Measurements from ENCODE around the gene ADNP2.
"Not testable (repeated sequence)": the region's sequence is repeated elsewhere in the genome, so short reads cannot be mapped to it uniquely, and the experiment has no call there.

The ADNP2 gene

DNA sequence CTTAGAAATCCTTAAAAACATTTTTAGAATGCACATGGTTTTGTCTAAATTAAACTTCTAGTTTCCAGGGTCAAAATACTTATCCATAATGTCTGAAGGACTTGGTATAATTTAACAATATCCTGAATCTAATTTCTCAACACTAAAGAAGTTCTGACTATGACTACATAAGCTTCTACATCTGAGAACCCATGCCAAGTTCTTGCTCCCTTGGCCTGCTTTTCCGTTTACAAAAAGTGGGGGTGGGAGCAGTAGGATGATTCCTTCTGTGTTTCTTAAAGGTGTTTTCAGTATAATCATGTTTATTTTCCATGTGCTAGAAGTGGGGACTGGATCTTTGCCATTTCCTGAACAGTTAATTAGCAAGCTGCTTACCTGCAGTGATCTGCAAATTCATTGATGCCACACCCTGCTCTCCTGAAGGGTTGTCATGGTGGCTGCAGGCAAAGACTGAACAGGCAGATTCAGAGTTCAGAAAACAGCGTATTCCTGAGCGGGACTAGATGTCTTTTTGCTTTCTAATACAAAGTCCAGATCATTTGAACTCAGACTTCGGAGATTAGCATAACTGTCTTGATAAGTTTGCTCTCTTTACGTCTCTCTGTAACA is 36.2 kb downstream of the ADNP2 start:
- DNase-seq, result no peak

DNA sequence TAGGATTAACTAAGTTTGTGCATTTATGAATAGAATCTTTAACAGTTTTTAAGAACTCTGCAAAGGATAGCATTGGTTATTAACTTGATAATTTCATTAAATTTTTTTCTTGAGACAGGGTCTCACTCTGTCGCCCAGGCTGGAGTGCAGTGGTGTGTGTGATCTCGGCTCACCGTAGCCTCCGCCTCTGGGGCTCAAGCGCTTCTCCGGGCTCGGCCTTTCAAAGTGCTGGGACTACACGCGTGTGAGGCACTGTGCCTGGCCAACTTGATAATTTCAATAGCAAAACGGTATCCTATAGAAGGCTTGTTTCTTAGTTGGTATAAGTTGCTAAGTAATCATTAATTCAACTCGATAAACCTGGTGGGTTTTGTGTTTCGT is 38.0 kb downstream of the ADNP2 start:
- no peak for DNase-seq

DNA sequence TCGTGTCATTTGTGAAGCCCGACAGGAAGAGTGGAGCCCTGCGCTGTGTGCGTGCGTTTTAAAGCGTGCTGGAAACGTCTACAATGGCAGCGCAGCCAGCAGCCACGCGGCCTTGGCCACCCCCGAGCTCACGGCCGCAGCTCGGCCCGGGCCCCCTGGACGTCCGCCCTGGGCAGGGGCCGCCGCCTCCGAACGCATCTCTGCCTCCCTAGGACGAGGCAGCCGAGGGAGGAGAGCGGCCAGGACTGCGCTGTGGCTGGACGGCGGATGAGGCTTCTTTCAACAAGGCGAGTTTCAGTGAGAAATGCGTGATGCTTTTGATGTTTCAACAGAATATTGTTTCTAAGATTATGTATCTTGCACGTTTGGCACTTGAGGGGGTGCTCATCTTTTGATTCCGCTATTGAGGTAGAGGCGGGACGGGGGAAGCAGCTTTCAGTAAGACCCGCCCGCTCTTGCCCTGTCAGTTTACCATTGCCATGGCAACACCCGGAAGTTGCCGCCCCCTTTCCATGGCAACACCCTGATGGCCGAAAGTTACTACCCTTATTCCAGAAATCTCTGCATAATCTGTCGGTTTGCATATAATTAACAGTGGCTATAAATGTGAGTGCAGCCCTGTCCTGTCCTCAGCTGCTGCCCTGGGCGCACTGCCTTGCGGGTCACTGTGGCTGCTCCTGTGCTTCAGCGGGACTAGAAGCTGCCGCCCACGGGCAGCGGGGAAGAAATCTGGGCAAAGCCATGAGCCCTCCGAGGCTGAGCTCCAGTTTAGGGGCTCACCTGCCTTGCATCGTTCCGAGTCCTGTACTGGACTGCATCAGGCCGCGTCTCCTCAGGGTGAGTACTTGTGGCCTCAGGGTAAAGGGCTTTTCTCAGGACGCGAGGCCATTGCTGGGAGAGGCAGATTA is 38.6 kb downstream of the ADNP2 start:
- peak in 55 of 56 donors; percentile 23 to 93 (median 78) for DNase-seq

DNA sequence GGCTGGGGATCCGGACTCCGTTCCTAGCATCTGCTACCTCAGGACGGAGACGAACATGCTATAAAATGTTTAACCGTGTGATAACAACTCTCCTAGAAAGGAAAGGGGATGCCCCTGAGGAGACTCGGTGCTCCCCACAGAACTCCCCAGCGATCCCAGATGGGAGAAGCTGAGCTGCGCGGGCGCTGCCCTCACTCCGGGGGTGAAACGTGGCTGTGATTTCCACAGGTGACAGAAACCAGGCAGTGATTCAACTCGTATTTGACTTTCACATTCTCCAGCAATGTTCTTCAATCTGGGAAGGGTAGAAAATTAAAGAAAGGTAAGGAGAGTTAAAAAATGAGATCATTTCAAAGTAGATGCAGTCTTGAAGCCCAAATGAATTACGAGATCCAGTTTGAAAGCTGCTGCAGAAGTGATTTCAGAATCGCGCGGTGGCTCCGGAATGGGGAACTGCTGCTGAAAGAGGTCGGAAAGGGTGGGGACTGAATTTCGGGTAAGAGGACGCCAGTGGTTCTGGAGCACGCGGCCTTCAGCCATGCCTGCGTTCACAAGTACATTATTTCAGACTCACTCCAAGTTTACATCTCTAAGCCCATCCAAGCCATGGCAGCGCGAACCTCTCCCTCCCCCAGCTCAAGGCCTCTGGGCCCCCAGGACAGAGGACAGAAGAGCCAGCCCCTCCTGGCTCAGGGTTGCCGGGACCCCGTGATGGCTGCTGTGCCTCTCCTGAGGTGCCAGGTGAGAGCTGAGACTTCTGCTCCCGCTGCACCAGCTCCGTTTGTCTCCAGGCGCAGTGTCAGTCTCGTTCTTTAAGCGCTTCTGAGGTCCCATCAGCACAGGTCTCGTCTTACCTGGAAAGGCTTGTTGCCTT is 39.5 kb downstream of the ADNP2 start:
- DNase-seq, result peak in 11 of 56 donors; percentile 16 to 59 (median 30)

DNA sequence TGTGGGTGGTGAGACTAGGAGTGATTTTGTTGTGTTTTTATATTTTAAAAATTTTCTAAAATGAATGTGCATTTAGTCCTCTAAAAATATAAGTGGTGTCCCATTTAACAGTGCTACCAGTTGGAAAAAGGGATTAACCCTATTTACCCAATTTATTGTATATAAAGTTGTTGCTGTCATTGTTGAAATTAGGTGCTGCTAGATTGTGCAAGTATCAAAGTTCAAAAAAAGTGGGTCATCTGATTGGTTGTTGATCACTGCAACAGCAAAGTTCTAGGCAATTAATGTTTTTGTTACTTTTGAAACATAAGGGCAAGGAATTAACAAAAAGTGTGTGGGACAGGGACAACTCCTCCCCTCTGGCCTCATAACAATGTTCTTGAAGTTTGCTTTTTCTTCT is 40.6 kb downstream of the ADNP2 start:
- DNase-seq, result no peak

DNA sequence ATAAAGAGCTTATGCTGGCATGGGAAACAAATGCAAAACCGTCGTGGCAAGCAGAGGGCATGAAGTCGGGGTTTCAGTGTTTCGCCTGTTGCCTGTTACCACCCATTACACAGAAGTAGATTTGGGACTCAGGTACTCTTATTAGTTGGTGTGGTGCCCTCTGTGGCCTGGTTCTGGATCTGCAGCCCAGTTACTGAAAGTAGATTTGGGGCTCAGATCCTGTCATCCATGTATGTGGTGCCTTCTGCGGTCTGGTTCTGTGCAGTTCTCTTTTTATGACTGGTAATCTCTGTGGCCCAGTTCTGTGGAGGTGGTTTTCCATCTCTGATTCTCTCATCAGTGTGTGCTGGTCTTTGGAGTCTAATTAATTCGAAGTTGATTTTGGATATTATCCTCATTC is 45.2 kb downstream of the ADNP2 start:
- DNase-seq, result peak in 1 of 56 donors; percentile 25

DNA sequence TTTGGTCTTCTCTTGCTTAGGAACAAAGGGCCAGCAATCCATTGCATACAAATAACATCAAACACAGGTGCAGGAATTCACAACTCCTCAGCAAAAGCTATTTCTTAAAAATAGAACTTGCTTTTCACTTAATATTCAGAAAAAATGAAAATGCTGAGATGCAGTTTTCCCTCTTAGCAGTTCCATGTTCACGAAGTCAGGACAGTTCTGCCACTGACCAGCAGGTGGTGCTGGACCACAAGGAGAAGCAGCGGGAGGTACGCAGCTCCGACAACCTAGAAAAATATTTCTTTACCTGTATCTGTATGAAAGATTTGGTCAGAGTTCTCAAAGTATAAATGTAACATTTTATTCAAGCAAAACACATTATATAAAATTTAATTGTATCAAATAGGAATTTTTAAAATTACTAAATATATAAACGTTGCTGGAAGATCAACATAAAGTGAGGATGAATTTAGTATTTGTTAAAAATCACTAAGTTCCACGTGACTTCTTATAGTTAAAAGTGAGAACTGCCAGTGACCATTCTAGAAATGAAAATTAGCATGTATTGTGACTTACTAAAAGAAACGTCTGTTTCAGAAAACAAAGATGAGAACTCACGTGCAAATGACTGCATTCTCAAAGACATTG is 48.8 kb downstream of the ADNP2 start:
- peak in 49 of 56 donors; percentile 13 to 90 (median 47) for DNase-seq

DNA sequence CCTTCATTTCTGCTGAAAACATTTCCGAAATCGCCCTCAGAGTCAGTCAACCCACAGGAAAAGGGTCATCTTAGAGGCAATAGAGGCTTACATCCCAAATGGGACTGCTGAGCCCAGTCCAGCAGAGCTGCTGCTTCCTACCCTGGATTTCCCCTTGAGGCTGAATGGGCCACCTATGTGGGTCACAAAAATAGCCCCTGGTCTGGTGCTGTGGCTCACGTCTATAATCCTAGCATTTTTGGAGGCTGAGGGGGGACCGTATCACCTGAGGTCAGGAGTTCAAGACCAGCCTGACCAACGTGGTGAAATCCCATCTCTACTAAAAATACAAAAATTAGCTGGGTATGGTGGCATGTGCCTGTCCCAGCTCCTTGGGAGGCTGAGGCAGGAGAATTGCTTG is 49.3 kb downstream of the ADNP2 start:
- DNase-seq, result no peak

DNA sequence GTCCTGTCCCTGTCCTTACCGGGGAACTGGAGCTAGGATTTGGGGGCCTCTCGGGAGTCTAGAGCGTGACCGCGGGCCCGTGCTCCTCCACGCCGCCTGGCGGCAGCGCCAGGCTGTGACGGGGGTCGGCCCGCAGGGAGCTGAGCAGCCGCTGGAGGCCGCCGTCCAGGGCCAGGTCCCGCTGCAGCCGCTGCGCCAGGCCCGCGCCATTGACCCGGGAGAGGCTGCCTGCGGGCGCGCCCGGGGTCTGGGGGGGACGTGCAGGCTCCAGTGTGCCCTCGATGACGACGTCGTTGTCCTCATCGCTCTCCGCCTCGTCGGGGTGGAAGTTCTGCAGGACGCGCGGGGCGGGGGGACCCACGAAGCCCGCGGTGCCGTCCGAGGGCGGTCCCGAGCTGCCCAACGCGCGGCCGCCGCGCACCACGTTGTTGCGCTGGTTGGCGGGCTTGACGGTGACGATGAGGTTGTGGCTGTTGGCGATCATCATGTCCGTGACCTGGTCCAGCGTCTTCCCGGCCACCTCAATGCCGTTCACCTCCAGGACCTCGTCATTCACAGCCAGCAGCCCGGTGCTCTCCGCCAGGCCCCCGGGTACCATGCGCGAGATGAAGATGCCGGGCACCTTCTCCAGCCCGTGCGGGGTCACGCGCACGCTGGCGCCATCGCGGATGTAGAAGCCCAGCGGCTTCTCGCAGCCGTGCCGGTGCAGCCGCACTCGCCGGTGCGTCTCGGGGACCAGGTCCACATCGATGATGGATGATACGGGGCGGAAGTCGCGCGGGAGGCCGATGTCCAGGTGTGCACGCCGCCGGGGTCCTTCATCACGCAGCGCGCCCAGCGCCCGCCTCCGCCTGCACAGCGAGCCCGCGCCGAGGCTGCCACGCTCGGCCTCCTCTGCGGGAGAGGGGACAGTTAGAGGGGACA is 50.9 kb downstream of the ADNP2 start:
- peak in 1 of 56 donors; percentile 28 for DNase-seq

DNA sequence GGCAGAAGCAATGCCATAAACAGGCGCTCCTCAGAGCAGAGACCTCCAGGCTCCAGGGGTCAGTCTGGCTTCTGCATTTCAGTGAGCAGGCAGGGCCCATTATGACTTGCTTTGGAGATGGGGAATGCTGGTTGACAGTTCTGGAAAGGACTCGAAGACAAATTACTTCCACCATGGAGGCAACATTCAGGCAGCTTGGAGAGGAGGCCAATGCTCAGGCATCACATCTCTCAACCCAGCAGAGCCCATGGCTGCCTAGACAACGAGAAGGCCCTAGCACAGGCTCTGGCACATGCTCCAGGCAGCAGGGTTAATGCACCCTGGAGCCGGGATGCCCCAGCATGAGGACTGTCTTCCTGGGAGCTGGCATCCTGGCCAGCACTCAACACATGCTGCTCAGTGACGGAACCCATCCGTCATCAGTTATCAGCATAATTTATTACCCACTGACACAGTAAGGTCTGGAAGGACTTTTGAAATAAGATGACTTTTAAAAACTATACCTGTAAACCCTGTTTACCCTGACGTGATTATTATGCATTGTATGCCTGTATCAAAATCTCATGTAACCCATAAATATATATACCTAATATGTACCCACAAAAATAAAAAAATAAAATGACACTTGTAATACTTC is 52.8 kb downstream of the ADNP2 start:
- DNase-seq, result no peak

DNA sequence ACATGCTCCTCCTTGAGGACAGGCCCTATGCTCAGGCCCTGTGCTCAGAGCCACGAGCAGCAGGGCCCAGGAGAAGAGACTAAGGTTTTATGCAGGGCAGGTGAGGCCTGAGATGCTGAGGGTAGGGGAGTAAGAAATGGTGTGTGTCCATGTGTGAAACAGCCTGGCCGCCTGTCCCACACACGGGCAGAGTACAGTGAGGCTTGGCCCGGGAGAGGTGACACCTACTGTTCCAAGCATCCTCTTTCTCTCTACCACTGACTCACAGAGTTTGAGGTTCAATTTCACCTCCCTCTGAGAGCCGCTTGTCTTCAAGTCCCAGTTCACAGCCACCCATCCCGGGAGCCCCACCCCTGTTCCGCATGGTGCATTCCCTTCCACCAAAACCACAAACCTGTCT is 54.1 kb downstream of the ADNP2 start:
- DNase-seq, result no peak

DNA sequence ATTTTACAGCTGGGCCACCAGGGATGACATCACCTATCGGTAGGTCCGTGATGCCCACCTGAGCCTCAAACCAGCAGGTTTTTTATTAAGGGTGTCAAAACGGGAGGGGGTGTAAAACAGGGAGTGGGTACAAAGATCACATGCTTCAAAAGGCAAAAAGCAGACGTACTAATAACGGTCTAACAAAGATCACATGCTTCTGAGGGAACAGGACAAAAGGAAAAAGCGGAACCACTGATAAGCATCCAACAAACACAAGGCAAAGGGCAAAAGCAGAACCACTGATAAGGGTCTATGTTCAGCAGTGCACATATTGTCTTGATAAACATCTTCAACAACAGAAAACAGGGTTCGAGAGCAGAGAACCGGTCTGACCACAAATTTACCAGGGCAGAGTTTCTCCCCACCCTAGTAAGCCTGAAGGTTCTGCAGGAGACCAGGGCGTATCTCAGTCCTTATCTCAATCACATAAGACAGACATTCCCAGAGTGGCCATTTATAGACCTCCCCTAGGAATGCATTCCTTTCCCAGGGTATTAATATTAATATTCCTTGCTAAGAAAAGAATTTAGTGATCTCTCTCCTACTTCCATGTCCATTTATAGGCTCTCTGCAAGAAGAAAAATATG is 55.8 kb downstream of the ADNP2 start:
- not testable (repeated sequence) for DNase-seq

DNA sequence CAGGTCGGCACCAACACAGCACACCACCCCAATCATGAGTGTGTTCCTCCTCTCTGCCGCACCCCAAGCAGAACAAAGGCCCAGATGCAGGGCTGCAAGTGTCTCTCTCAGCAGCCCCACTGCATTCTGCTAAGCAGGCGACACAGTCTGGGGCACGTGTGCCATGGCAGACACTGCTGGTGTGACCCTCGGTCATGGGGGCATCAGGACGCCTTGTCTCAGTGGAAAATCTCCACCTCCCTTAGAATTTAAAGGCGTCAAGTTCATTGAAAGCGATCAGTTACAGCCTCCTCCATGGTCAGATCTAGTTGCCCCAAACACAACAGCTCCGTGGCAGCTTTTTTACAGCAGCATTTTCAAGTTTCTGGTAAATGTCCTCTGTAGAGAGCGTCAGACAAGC is 57.2 kb downstream of the ADNP2 start:
- no peak for DNase-seq

DNA sequence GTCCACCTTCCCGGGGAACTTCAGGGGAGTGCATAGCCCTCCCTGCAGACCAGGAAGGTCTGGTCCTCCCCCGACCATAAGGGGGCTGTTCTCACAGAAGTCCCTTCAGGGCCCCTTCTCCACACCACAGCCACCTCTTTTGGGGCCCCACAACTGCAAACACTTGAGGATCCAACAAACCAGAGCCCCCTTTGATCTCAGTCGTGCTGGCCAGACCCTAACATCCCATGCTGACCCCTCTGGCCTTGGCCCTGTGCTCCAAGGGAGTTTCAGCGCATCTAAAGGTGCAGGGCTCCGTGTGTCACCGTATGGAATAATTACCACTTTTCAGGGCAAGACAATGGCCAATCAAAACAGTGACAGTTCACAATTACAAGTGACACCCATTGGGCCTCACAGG is 57.7 kb downstream of the ADNP2 start:
- DNase-seq, result no peak

DNA sequence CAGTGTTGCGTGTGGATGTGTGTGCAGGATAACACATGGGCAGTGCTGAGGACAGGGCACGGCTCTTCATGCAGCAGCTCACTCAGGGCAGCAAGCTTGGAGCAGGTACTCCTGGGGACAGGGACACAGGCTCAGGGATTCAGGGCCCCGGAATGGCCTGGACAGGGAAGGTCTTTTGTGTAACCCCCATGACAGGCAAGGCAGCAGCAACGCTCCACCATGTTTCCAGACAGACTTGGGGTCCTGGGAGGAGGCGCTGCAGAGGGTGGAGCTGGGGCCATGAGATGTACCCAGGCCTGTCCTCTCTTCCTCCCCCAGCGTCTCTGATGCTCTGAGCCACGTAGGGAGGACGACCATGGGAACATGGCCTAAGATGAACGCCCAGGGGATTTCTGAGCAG is 58.3 kb downstream of the ADNP2 start:
- DNase-seq, result no peak

DNA sequence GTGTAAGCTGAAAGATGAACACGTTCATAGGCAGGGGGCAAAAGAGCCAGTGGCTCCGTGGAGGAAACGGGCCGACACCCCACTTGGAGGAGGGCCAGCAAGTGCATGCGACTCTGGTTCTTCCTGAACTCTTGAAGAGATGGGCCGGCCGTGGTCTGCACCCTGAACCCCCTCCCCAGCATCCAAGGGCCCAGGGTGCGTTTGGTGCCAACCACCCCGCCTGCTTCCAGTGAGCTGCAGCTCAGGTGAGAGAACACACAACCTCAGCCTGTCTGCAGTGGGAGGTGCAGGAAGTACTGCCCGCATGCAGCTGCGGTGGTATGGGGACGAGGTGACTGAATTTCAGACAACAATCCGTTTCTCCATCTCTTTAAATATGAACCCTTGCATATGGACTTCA is 58.9 kb downstream of the ADNP2 start:
- DNase-seq, result no peak

DNA sequence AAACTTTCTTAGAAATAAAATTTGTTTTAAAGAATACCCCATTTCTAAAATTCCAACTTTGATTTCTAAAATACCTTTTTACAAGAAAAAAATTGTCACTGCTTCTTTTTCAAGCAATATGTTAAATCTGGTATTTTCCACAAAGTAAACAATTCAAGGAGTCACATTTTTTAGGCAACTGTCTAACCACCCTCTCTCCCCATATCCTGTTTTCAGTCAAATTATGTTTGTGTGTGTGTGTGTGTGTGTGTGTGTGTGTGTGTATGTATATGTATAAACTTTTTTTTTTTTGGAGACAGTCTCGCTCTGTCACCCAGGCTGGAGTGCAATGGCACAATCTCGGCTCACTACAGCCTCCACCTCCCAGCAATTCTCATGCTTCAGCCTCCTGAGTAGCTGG is 59.3 kb downstream of the ADNP2 start:
- DNase-seq, result no peak

DNA sequence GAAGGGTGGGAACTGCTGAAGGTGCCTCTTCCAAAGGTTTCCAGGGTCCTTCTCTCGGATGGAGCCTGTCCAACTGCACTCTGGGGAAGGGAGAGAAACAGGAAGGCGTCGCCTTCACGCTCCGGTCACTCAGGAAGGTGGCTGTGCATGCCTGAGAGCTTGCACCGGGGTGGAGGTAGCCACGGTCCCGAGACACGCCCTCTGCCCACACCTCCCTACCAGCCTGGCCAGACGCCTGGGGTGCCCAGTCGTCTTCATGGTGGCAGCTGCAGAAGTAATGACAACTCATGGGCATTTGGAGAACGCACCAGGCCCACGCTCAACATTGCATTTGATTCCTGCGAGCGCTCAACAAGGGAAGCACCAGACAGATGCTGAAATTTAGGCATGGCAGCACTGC is 59.9 kb downstream of the ADNP2 start:
- no peak for DNase-seq

DNA sequence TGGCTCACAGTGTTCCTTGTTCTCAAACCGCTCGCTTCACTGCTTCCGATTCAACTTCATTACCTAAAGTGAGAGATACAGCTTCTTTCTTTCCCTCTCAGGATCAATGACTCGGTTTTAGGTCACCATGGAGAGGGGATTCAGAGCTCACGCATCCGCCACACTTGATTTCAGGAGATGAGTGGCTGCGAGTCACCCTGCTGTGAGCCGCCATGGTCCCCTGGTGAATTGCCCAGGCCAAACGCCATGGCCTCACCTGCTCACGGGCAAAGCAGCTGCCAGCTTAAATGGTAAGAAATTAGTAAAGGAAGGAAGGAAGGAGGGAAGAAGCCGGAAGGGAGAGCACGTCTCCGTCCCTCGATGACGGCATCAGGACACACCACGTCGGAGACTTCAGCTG is 60.5 kb downstream of the ADNP2 start:
- DNase-seq, result no peak

All from nucleus accumbens (tissue), 56 donors.